Midbrain (tissue), 1 donor: ENCODE measurements around the gene CALML3.

ENCODE experiments used
- DNase-seq: peaks from one replicate; lab custom pipeline; 2025; lab: John Stamatoyannopoulos, UW

Gene CALML3

GRCh38 chr10:5538892-5539651, 14.3 kb downstream of the CALML3 start:
- DNase-seq = no peak

- DNase-seq = no peak
Measured at GRCh38 chr10:5540080-5540479, 15.3 kb downstream of the CALML3 start.

GRCh38 chr10:5540891-5541290, 16.1 kb downstream of the CALML3 start:
- DNase-seq = no peak

- no peak for DNase-seq
Measured at GRCh38 chr10:5542100-5542499, 17.3 kb downstream of the CALML3 start.

- no peak for DNase-seq
Measured at GRCh38 chr10:5543623-5544022, 18.9 kb downstream of the CALML3 start.

GRCh38 chr10:5544216-5544805, 19.6 kb downstream of the CALML3 start:
- no peak for DNase-seq

GRCh38 chr10:5545011-5545410, 20.2 kb downstream of the CALML3 start:
- no peak for DNase-seq

- DNase-seq = no peak
Measured at GRCh38 chr10:5545426-5545777, 20.6 kb downstream of the CALML3 start.

- DNase-seq = no peak
Measured at GRCh38 chr10:5545778-5546710, 21.3 kb downstream of the CALML3 start.

- no peak for DNase-seq
Measured at GRCh38 chr10:5546891-5547680, 22.3 kb downstream of the CALML3 start.

- DNase-seq = no peak
Measured at GRCh38 chr10:5547681-5547930, 22.8 kb downstream of the CALML3 start.

GRCh38 chr10:5547931-5548660, 23.3 kb downstream of the CALML3 start:
- no peak for DNase-seq

GRCh38 chr10:5549462-5550249, 24.9 kb downstream of the CALML3 start:
- DNase-seq = no peak

- no peak for DNase-seq
Measured at GRCh38 chr10:5550250-5550545, 25.4 kb downstream of the CALML3 start.

- no peak for DNase-seq
Measured at GRCh38 chr10:5550621-5551530, 26.1 kb downstream of the CALML3 start.

GRCh38 chr10:5551531-5552375, 27.0 kb downstream of the CALML3 start:
- DNase-seq = no peak

- DNase-seq = no peak
Measured at GRCh38 chr10:5552376-5553321, 27.9 kb downstream of the CALML3 start.
